Activated T-helper 17 cell treated with anti-CD3 and anti-CD28 coated beads, Interleukin-2, amount 50 U/mL, for 72 hours (primary cell): ENCODE measurements around the gene EPB41L4A. TPM values are rescaled to one million over a fixed set of nuclear protein-coding genes. Genes with fewer than 3 reads are reported as not detected.

ENCODE experiments used
- ATAC-seq: fragments of 150-1000 bp; cut with Tn5 transposase; replicated peaks from 2 replicates; pipeline ENCODE4 v1.10.0; 2021; ENCODE audit warnings: mild to moderate bottlenecking, moderate library complexity
- H3K27ac Mint-ChIP-seq: one replicate; pipeline ENCODE4 v1.8.0; 2022; ENCODE audit warnings: mixed read lengths
- H3K27me3 Mint-ChIP-seq: one replicate; pipeline ENCODE4 v1.8.0; 2022; ENCODE audit warnings: mixed read lengths
- H3K36me3 Mint-ChIP-seq: one replicate; pipeline ENCODE4 v1.8.0; 2022; ENCODE audit warnings: low read depth, mild to moderate bottlenecking, mixed read lengths
- H3K4me1 Mint-ChIP-seq: one replicate; pipeline ENCODE4 v1.8.0; 2022; ENCODE audit warnings: mixed read lengths
- H3K4me3 Mint-ChIP-seq: one replicate; pipeline ENCODE4 v1.8.0; 2022; ENCODE audit warnings: mild to moderate bottlenecking, mixed read lengths
- H3K9me3 Mint-ChIP-seq: one replicate; pipeline ENCODE4 v1.8.0; 2022; ENCODE audit warnings: mixed read lengths
- total RNA-seq, 2 donors: library from RNA; stranded (reverse); gene quantifications; one replicate each; pipeline ENCODE4 v1.2.3, GENCODE V29; 2022

Gene EPB41L4A
- total RNA-seq, 2 donors from 2014 or later: 0.30 to 0.85 TPM

DNA sequence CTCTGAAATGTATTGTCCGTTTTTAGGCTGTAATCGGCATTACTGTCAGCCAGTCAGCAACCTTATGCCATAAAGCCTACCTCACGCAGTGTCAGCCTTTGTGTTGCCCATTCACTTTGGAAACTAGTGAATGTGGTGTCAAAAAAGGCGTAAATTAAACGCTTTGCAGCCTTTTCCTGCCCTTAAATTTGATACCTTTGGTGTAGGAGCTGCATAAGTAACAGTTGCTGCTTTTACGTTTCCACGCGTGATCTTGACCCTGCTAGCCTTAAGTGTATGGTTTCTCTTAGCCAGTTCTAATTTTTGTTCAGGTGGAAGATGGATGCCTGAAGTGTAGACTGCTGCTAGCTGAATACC is 257.7 kb downstream of the EPB41L4A start:
- Mint-ChIP-seq H3K27me3 (no peaks in the 10 kb centered on the region), H3K27ac (peak overlapping the region; percentile 62), H3K4me1 (peaks cover 21% of the 10 kb centered on the region), H3K4me3 (peak overlapping the region; percentile 81), H3K36me3 (peaks cover 60% of the 10 kb centered on the region), H3K9me3 (peaks cover 5% of the 10 kb centered on the region)
- no peak for ATAC-seq

DNA sequence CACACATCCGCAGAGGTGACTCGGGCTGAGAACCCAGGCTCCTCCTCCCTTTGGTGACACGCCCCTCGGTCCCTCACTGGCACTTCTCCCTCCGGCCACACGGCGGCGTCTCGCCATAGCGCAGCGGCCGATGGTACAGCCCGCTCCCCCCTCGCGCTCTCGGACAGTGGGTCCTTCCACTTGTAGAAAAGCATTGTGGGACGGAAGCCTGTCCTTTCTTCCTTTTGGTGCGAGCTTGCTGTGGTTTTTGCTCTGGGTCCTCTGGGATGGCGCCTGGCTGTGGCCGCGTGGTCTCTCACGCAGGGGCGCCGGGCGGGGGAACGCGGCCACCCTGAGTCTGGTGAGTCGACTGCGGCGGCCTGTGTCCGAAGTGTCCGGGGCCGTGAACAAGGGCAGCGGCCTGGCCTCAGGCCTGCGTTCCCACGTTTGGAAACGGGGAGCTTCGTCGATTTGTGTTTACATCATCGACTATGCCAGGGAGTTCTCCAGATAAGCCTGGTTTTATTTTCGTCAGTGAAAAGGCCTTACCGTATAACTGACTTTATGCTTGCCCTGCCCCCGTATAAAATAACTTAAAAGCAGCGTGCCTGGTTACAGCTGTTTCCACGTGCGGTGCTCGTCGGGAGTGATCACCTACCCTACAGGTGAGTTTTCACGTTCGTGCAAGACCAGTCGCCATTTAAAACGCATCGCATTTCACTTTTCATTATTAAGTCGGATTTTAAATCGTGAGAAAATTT is 258.3 kb downstream of the EPB41L4A start:
- Mint-ChIP-seq H3K4me3 (peak overlapping the region; percentile 81), H3K4me1 (peaks cover 21% of the 10 kb centered on the region), H3K36me3 (peaks cover 54% of the 10 kb centered on the region), H3K27ac (peak overlapping the region; percentile 62), H3K27me3 (no peaks in the 10 kb centered on the region), H3K9me3 (peaks cover 5% of the 10 kb centered on the region)
- ATAC-seq: peak; percentile 94

DNA sequence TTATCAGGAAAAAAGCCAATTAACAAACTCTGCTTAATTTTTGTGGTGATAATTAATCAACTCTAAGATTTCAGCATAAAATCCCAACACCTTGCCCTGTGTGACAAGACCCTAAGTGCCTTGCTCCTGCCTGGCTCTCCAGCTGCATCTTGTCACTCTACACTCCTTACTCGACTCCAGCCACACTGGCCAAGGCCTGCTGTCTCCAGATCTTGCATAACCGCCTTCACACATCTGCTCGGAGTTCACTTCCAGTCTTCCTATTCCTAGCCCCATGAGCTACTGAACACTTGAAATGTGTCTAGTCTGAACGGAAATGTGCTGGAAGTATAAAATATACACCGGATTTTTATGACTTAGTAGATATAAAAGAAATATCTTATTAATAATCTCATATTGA is 259.6 kb downstream of the EPB41L4A start:
- ATAC-seq: no peak
- H3K27me3 Mint-ChIP-seq: no peaks in the 10 kb centered on the region
- H3K27ac Mint-ChIP-seq: no peak overlapping the region
- peaks cover 5% of the 10 kb centered on the region for H3K9me3 Mint-ChIP-seq
- H3K4me1 Mint-ChIP-seq: peaks cover 22% of the 10 kb centered on the region
- H3K4me3 Mint-ChIP-seq: peak overlapping the region; percentile 8
- H3K36me3 Mint-ChIP-seq: peaks cover 40% of the 10 kb centered on the region

DNA sequence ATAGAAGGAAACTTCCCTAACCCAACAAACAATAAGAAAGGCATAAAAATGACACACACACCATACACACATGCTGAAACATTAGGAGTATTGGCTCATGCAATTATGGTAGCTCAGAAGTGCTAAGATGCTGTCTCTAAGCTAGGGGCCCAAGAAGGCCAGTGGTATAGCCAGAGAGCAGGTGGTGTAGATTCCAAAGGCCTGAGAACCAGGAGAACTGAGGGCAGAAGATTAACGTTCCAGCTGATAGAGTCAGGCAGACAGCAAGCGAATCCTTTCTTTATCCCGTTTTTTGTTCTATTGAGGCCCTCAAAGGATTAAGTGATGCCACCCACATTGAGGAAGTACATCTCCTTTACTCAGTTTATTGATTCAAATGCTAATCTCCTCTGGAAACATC is 262.9 kb downstream of the EPB41L4A start:
- H3K36me3 Mint-ChIP-seq: peaks cover 8% of the 10 kb centered on the region

DNA sequence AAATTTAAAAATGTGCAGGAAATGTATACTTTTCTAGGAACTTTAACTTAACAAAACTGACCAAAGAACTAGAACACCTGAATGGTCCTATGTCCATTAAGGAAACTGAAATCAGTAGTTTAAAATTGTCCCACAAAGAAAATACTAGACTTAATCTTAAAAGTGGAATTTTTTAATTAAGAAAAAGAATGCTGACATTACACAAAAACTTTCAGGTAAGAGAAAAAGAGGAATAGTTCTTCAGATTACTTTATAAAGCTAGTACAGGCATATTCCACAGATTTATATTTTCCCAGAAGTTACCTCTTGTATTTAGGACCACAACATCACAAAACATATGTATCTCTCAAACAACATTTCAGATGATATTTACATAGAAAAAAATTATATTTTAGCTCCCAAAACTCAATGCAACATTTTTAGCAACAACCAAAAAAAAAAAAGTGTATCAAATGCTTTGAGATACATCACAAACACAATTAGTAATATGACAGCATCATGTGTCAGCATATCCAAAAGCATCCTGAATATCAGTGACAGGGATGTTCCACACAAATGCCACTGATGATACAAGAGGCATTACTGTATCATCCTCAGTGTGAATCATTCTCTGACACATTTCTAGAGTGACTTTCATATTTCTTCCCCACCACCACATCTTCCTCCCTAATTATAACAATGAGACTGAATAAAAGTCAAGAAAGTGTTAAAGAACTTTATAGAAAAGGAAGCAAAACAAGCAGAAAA is 264.0 kb downstream of the EPB41L4A start:
- peak overlapping the region; percentile 14 for H3K4me3 Mint-ChIP-seq
- peak; percentile 94 for ATAC-seq
- H3K9me3 Mint-ChIP-seq: peaks cover under 1% of the 10 kb centered on the region
- peaks cover 7% of the 10 kb centered on the region for H3K4me1 Mint-ChIP-seq
- H3K27ac Mint-ChIP-seq: peak overlapping the region; percentile 50
- H3K27me3 Mint-ChIP-seq: no peaks in the 10 kb centered on the region
- H3K36me3 Mint-ChIP-seq: no peaks in the 10 kb centered on the region

More for the DNA sequence above, 262.9 kb downstream of the EPB41L4A start:
- no peak for ATAC-seq
- Mint-ChIP-seq H3K9me3 (peaks cover 5% of the 10 kb centered on the region), H3K27ac (no peak overlapping the region), H3K27me3 (no peaks in the 10 kb centered on the region), H3K4me1 (peaks cover 13% of the 10 kb centered on the region), H3K4me3 (no peak overlapping the region)

DNA sequence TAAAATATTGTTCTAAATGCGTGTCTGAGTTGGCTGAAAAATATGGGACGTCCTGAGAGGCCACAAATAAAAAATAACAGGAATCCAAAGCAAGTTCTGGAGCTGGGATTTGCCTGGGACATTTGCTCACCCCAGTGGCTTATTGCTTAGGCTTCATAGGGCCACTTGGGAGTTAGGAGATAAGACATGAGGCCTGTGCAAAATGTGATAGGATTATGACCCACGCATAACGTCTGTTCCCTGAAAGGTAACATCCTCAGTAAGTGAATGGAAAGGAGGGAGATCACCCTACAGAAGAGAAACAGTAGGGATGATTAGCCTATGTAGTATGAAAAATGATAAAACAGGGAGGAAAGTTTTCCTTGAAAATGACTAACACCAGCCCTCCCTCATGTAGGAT is 269.4 kb downstream of the EPB41L4A start:
- Mint-ChIP-seq H3K4me3 (no peak overlapping the region), H3K27ac (no peak overlapping the region), H3K27me3 (no peaks in the 10 kb centered on the region), H3K9me3 (no peaks in the 10 kb centered on the region), H3K36me3 (no peaks in the 10 kb centered on the region), H3K4me1 (no peaks in the 10 kb centered on the region)
- ATAC-seq: no peak

DNA sequence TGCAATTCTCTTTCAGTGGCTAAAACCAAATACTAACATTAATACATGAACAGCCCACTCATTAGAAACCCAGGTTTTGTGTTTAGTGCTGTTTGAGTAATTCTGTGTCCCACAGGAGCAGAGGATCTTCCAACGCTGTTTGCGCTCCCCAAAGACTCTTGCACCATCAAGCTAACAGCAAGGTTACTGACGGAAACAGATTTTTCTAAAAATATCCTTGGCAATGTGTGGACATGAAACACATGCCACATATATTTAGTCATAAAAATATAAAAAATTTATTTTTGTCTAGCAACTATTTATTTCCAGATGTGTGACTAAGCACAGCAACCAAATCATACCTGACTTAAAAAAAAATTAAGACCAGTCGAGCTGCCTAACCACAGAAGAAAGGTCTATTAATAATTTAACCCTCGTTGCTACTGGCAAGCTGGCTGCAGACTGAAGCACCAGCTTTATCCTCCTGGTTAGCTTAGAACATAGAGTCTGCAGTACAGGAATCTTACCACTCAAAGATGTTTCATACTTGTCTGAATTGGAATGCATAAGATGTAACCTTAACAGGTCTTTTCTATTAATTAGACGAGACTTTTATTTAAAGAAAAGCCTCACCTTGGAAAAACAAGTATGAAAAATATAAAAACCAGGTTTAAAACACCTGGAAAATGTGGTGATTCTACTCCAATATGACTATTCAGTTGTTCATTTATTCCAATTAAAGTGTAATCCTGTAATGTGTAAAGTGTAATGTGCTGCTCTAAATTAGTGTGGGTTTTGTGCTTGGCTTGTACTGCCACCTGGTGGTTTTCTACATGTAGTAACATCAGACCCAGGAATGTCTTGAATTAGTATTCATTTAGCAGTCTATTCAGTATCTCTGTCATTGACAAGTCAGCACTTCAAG is 272.5 kb downstream of the EPB41L4A start:
- peak; percentile 90 for ATAC-seq
- Mint-ChIP-seq H3K4me3 (no peak overlapping the region), H3K9me3 (no peaks in the 10 kb centered on the region), H3K4me1 (no peaks in the 10 kb centered on the region), H3K27me3 (peaks cover 7% of the 10 kb centered on the region), H3K27ac (no peak overlapping the region), H3K36me3 (no peaks in the 10 kb centered on the region)

DNA sequence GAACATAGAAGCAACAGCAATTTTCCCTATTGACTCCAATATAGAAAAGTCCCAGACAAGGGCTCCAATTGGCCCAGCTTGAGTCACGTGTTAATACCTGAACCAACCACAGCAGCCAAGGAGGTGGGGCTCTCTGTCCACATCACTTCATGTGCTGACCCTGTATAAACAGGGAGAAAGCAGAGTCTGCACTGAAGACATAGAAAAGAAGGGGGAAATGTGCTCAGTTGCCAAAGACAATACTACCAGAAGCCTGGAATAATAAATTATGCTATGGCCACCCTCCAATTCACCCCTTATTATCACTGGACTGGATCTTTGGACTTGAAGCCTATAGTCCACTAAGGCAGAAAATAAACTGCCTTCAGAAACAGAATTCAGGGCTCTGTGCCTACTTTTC is 275.4 kb downstream of the EPB41L4A start:
- peaks cover 11% of the 10 kb centered on the region for H3K27me3 Mint-ChIP-seq
- H3K4me1 Mint-ChIP-seq: no peaks in the 10 kb centered on the region
- no peaks in the 10 kb centered on the region for H3K9me3 Mint-ChIP-seq
- H3K36me3 Mint-ChIP-seq: no peaks in the 10 kb centered on the region
- no peak overlapping the region for H3K4me3 Mint-ChIP-seq
- no peak for ATAC-seq
- H3K27ac Mint-ChIP-seq: no peak overlapping the region

DNA sequence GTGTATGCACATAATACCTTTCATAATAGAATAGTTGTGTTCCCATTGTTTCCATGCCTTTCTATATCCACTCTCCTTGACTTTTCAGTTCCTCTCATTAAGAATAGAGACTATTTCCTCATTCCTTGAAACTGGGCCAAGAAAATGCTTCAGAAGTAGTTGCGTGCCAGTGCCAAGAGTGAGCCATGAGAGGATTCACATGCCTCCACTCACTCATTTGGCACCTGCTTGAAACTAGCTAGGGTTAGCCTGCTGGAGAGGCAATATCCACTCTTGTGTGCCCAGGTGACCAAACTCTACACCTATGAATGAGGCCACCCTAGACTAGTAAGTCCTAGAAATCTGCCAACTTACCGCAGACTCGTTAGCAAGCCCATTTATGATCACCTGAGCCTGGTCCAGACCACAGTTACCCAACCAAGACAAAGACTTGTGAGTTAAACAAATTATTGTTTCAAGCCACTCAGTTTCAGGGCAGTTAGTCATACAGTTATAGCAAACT is 276.3 kb downstream of the EPB41L4A start:
- H3K4me3 Mint-ChIP-seq: no peak overlapping the region
- no peaks in the 10 kb centered on the region for H3K4me1 Mint-ChIP-seq
- peaks cover 15% of the 10 kb centered on the region for H3K27me3 Mint-ChIP-seq
- no peak overlapping the region for H3K27ac Mint-ChIP-seq
- ATAC-seq: no peak
- no peaks in the 10 kb centered on the region for H3K36me3 Mint-ChIP-seq
- H3K9me3 Mint-ChIP-seq: no peaks in the 10 kb centered on the region

DNA sequence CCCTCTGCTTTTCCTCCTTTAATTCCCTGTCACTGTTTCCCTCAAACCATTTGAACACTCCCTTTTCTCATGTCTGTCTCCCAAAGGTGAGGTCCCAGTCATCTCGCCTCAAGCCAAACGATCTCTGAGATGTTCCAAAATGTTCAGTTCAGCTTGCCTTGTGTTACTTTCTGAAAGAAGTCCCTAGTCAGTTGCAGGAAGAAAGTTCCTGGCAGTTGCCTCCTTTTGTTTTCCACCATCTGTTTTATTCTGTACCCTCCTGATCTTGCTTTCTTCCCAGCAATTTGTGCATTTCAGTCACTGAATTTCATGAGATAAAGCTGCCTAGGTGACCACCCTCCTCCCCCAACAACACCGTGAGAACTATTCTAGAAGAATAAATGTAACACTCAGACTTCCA is 277.5 kb downstream of the EPB41L4A start:
- no peaks in the 10 kb centered on the region for H3K36me3 Mint-ChIP-seq
- H3K27ac Mint-ChIP-seq: no peak overlapping the region
- no peaks in the 10 kb centered on the region for H3K4me1 Mint-ChIP-seq
- no peak overlapping the region for H3K4me3 Mint-ChIP-seq
- H3K9me3 Mint-ChIP-seq: no peaks in the 10 kb centered on the region
- peaks cover 20% of the 10 kb centered on the region for H3K27me3 Mint-ChIP-seq
- ATAC-seq: no peak

DNA sequence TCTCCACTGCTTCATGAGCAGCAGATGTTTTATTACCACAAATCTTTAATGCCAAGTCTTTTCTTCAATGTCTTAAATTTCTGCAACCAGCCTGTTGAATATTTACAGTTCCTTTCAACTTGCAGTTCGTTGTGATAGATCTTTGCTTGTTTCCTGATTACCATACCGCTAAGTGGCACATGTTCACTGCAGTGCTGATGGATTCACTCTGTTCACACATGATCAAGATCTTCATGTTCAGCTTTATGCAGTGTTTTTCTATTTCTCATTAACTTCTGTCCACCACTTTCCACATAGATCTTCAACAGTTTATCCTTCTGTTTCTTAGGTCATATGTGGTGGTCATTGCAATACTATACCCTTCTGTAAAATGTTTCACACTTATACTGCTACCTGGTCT is 280.6 kb downstream of the EPB41L4A start:
- Mint-ChIP-seq H3K36me3 (no peaks in the 10 kb centered on the region), H3K4me3 (no peak overlapping the region), H3K9me3 (no peaks in the 10 kb centered on the region), H3K27me3 (peaks cover 26% of the 10 kb centered on the region), H3K27ac (no peak overlapping the region), H3K4me1 (no peaks in the 10 kb centered on the region)
- ATAC-seq: no peak

DNA sequence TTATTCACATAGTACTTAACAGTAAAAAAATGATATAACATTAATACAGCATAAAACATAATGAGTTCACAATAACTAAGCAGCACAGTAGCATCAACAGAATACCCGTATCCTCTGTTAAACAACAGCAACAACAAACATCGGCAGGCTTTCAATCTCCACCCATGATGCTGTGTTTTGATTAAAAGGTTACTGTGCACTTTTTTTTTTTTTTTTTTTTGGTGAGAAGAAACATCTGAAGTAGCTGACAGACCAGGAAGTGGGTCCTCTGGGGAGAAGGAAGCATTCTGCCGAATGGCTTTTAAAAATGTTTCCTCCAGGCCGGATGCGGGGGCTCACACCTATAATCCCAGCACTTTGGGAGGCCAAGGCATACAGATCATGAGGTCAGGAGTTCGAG is 282.3 kb downstream of the EPB41L4A start:
- H3K27ac Mint-ChIP-seq: no peak overlapping the region
- no peaks in the 10 kb centered on the region for H3K4me1 Mint-ChIP-seq
- no peak overlapping the region for H3K4me3 Mint-ChIP-seq
- peaks cover 21% of the 10 kb centered on the region for H3K27me3 Mint-ChIP-seq
- no peak for ATAC-seq
- H3K9me3 Mint-ChIP-seq: no peaks in the 10 kb centered on the region
- H3K36me3 Mint-ChIP-seq: no peaks in the 10 kb centered on the region

DNA sequence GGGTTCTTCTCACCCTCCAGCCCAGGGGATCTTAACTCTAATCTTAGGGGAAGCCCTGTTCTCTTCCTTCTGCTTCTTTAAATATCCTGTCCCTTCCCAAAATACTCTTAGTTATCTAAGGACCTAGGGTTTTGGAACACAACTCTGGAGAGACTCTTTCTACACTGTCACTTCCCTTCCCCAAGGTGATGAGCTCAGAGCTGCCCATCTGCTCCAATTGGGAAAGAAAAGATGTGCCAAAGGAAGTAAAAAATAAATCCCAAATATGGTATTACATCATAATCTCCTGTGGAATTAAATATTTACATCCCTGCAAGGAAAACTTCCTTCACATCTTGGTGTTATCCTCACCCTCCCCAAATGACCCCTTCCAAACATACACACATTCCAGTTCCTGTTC is 291.2 kb downstream of the EPB41L4A start:
- Mint-ChIP-seq H3K4me1 (no peaks in the 10 kb centered on the region), H3K27ac (no peak overlapping the region), H3K36me3 (no peaks in the 10 kb centered on the region), H3K9me3 (no peaks in the 10 kb centered on the region), H3K27me3 (peaks cover 30% of the 10 kb centered on the region), H3K4me3 (no peak overlapping the region)
- ATAC-seq: no peak

DNA sequence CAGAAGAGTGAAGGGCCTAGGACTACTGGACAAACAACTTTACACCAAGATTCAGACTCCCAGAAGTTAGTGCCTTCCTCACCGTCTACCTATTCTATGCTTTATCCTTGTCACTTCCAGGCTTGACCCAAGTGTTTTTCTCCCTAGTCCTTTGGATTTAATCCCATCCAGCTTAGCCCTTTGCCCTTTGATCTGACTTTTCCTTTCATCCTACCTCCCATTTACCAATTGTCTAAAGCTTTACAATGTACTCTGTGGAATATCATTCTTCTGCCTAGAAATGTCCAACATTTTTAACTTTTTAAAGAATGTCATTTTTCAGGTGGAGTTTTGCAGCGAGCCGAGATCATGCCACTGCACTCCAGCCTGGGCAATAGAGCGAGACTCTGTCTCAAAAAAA is 292.1 kb downstream of the EPB41L4A start:
- peaks cover 39% of the 10 kb centered on the region for H3K27me3 Mint-ChIP-seq
- H3K4me3 Mint-ChIP-seq: no peak overlapping the region
- H3K4me1 Mint-ChIP-seq: no peaks in the 10 kb centered on the region
- no peaks in the 10 kb centered on the region for H3K36me3 Mint-ChIP-seq
- no peak overlapping the region for H3K27ac Mint-ChIP-seq
- no peaks in the 10 kb centered on the region for H3K9me3 Mint-ChIP-seq
- no peak for ATAC-seq
